Endometrium (tissue), 2 donors: Measurements from ENCODE around the gene SEMA3C.

Experiments used
- FAIRE-seq: peaks from 2 replicates; lab custom pipeline; 2012; peaks lifted over from hg19 to GRCh38; lab: Jason Lieb, UNC
- donor health status: control.
- donor health status: control.

SEMA3C gene

GRCh38 chr7:80823057-80823456 is 95.8 kb downstream of the SEMA3C start:
- peak; percentile 43 for FAIRE-seq

GRCh38 chr7:80821771-80822319 is 97.0 kb downstream of the SEMA3C start:
- no peak for FAIRE-seq

- no peak for FAIRE-seq
Measured at GRCh38 chr7:80819503-80819902, 99.3 kb downstream of the SEMA3C start.

- FAIRE-seq: peak; percentile 12
Measured at GRCh38 chr7:80818181-80818580, 100.7 kb downstream of the SEMA3C start.

DNA sequence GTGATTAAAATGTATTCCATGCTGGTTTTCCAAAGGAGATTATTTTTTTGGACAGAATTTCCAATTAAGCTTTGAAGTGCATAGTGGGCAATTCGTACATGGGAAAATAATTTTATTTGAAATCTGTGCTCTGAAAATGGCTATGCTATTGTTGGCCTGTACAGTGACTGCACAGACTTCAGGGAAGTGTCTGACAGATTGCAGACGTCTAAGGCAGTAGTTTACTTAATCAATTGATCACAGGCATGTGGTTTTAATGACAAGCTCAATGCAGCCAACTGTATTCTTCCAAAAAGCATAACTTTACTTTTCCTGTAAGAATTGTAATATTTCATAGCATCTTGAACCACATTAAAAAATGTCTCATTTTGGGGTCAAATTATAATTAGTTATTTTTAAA is 102.0 kb downstream of the SEMA3C start:
- no peak for FAIRE-seq

DNA sequence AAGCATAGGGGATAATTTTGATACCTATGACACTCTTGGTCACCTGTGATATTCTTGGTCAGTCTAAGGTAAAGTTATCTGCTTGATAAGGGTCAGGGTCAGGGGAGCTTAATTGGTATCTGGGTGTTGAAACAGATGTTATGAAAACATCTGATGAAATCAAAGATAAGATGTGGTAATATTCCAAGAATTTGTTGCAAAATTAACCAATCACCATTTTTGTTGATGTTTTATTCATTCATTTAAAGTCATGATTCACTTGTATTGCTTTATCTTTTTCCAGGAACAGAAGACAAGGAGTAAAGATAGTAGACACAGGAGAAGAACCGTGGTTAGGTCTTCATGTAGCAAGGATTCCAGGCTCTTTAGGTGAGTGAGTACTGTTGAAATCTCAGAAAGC is 103.1 kb downstream of the SEMA3C start:
- FAIRE-seq: no peak

GRCh38 chr7:80809545-80809944 is 109.3 kb downstream of the SEMA3C start:
- FAIRE-seq: no peak

GRCh38 chr7:80807166-80807900 is 111.5 kb downstream of the SEMA3C start:
- FAIRE-seq: peak; percentile 50

DNA sequence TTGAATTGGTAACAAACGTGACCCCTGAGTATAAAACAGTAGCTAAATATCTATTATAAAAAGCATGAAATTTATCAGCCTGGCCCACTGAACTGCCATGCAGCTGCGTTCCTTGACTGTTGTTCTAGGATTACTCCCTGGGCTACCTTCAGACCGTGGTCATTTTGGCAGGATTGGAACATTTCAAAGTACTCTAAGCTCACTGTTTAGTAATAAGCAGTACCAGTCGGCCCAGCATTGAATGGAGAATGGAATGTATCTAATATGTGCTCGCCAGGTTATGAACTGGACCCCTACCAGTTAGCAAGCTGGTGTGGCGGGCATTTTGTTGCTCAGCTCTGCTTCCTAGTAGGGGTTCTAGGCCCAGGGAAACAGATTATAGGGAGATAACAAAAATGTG is 112.2 kb downstream of the SEMA3C start:
- no peak for FAIRE-seq

DNA sequence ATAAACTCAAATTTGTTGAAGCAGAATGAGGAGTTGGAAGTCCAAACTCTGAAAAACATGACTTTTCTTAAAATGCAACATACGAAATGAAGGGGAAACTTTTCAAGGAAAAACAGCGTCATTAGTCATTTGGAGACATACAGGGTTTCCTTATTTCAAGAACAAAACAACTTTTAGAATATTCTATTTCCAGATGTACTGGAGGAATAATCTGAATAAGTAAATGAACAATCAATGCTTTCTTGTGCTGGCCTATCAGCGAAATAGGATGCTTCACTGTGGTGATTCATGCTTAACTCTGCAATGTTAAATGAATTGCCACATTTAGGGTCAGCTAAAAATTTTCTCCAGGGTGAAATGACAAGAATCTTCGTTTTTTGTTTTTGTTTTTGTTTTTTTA is 114.3 kb downstream of the SEMA3C start:
- FAIRE-seq: no peak

GRCh38 chr7:80802527-80802926 is 116.3 kb downstream of the SEMA3C start:
- FAIRE-seq: no peak

DNA sequence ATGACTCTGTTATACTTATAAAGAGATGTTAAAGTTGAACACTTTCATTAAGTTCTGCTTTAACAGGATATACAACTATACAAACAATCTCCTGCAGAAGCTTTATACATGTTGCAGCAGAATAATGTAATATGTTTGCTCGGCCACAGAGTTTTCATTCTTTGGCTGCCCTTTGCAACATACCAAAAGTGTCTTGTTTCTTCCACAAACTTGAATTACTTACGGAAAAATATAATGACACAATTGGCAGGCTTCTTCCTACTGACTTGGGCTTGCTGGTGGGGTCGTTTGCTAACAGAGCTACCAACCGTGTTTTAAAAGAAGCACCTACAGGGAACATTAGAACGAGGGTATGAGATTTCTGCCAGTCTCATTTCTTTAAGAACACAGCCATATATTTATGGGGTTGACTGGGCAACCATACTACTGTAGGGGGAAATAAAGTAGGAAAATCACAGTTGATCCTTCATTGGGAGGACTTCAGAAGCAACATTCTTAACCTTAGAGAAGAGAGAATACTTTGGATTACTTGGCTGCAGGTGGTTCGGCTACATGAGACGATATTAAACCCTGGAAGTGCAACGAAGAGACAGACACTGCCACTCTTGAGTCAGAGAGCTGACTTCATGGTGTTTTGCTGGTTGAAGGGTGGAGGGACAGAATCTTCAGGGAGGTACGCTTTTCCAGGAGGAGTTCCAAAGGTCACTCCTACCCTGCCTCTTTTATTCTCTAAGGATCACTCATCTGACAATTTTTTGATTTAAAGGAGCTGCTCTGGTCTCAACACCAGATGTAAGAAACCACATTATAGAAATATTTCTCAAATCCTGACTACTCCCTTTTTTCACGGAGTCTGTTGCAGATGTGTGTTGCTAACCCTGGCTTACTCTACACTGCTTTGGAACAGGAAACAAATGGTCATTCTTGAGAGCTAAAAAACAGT is 123.9 kb downstream of the SEMA3C start:
- peak; percentile 95 for FAIRE-seq

- no peak for FAIRE-seq
Measured at GRCh38 chr7:80791509-80791929, 127.3 kb downstream of the SEMA3C start.

- no peak for FAIRE-seq
Measured at GRCh38 chr7:80790877-80791276, 128.0 kb downstream of the SEMA3C start.

GRCh38 chr7:80787721-80788120 is 131.1 kb downstream of the SEMA3C start:
- FAIRE-seq: no peak

GRCh38 chr7:80785961-80786536 is 132.8 kb downstream of the SEMA3C start:
- FAIRE-seq: peak; percentile 89

- no peak for FAIRE-seq
Measured at GRCh38 chr7:80785276-80785675, 133.6 kb downstream of the SEMA3C start.

- no peak for FAIRE-seq
Measured at GRCh38 chr7:80783678-80784327, 135.0 kb downstream of the SEMA3C start.

GRCh38 chr7:80783186-80783677 is 135.6 kb downstream of the SEMA3C start:
- FAIRE-seq: no peak

DNA sequence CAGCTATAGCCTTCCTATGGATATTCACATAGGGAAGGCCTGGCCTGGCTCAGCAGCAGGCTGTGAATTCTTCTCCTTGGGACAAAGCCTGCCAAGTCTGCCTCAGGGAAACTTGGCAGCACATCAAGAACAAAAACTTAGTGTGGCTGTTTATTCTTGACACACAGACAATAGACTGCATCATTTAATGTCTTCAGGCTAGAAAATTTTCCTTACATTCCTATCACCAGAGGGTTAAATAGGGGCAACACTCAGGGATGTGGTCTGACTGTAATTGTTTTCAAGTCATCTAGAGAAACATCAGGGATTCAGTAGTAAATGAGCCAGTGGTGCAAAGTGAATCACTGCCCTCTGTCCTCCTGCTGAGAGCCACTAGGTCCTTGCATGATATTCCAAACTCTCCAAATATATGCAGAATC is 137.3 kb downstream of the SEMA3C start:
- no peak for FAIRE-seq

GRCh38 chr7:80781146-80781545 is 137.7 kb downstream of the SEMA3C start:
- no peak for FAIRE-seq

- no peak for FAIRE-seq
Measured at GRCh38 chr7:80779456-80779855, 139.4 kb downstream of the SEMA3C start.
